ENCODE results near the gene ZMYM4.

ZMYM4 gene

DNA sequence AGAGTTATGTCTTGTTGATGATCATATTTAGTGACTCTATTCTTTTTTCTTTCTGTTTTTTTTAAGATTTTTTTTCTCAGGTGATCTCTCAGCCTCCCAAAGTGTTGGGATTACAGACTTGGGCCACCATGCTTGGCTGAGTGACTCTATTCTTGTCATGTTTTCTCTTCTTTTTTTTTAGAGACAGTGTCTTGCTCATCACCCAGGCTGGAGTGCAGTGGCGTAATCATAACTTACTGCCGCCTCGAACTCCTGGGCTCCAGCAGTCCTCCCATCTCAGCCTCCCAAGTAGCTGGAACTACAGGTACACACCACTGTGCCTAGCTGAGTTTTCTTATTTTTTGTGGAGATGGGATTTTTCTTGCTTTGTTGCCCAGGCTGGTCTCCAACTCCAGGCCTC, 36.9 kb downstream of the ZMYM4 start:
- no peak for DNase-seq
- Histone ChIP-seq H3K36me3 (peaks cover 0 to 10% (median 0%) of the 10 kb centered on the region in 3 donors), H3K27me3 (no peaks in the 10 kb centered on the region), H3K4me3 (no peak overlapping the region), H3K4me1 (peaks cover 0 to 31% (median 10%) of the 10 kb centered on the region in 4 donors), H3K9me3 (no peaks in the 10 kb centered on the region), H3K27ac (peak overlapping the region in 1 of 2 donors; percentile 12)
- intact Hi-C loops (cut with DNase I; ENCODE audit: low total_unique reads), result no loop called here
- TF ChIP-seq, protein P1, sequence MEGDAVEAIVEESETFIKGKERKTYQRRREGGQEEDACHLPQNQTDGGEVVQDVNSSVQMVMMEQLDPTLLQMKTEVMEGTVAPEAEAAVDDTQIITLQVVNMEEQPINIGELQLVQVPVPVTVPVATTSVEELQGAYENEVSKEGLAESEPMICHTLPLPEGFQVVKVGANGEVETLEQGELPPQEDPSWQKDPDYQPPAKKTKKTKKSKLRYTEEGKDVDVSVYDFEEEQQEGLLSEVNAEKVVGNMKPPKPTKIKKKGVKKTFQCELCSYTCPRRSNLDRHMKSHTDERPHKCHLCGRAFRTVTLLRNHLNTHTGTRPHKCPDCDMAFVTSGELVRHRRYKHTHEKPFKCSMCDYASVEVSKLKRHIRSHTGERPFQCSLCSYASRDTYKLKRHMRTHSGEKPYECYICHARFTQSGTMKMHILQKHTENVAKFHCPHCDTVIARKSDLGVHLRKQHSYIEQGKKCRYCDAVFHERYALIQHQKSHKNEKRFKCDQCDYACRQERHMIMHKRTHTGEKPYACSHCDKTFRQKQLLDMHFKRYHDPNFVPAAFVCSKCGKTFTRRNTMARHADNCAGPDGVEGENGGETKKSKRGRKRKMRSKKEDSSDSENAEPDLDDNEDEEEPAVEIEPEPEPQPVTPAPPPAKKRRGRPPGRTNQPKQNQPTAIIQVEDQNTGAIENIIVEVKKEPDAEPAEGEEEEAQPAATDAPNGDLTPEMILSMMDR (IDR thresholded peaks at IDR 0.05), result no peak

DNA sequence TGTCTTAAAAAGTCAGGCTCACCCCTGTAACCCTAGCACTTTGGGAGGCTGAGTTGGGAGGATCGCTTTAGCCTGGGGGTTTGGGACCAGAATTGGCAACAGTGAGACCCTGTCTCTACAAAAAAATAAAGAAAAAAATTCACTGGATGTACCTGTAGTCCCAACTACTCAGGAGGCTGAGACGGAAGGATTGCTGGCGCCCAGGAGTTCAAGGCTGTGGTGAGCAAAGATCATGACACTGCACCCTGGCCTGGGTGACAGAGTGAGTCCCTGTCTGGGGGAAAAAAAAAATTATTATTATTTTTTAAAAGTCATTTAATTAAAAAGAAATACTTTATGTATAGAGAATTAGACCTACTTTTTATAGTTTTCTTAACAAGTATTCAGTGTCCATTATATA, 47.1 kb downstream of the ZMYM4 start:
- Histone ChIP-seq H3K27me3 (no peaks in the 10 kb centered on the region), H3K27ac (no peak overlapping the region), H3K36me3 (peaks cover 0 to 7% (median 0%) of the 10 kb centered on the region in 3 donors), H3K9me3 (no peaks in the 10 kb centered on the region), H3K4me1 (peaks cover 0 to 15% (median 9%) of the 10 kb centered on the region in 4 donors), H3K4me3 (no peak overlapping the region)
- no peak for DNase-seq
- TF ChIP-seq, protein P1 (IDR thresholded peaks at IDR 0.05), result no peak
- intact Hi-C loops (cut with DNase I; ENCODE audit: low total_unique reads), result no loop called here

DNA sequence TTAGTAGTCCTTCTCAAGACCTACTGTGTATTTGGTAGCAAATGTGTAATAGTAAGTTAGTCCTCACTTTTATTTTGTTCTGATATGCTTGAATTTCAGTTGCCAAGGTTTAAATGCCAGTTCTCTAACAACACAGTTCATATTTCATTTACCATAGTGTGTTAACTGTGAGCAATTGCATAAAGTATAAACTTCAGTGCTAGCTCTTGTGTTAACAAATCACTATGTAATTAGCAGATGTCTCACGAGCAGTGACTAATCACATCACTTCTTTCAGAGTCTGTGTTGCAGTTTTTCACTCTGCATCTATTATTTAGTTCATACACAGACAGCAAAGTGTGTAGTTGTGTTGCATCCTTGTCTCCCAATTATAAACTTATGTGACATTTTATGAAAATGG, 47.8 kb downstream of the ZMYM4 start:
- Histone ChIP-seq H3K9me3 (no peaks in the 10 kb centered on the region), H3K27ac (no peak overlapping the region), H3K4me1 (peaks cover 0 to 17% (median 10%) of the 10 kb centered on the region in 4 donors), H3K36me3 (peaks cover 0 to under 1% (median 0%) of the 10 kb centered on the region in 3 donors), H3K4me3 (no peak overlapping the region), H3K27me3 (no peaks in the 10 kb centered on the region)
- no peak for DNase-seq
- TF ChIP-seq, protein P1 (IDR thresholded peaks at IDR 0.05), result no peak
- intact Hi-C loops (cut with DNase I; ENCODE audit: low total_unique reads), result no loop called here

DNA sequence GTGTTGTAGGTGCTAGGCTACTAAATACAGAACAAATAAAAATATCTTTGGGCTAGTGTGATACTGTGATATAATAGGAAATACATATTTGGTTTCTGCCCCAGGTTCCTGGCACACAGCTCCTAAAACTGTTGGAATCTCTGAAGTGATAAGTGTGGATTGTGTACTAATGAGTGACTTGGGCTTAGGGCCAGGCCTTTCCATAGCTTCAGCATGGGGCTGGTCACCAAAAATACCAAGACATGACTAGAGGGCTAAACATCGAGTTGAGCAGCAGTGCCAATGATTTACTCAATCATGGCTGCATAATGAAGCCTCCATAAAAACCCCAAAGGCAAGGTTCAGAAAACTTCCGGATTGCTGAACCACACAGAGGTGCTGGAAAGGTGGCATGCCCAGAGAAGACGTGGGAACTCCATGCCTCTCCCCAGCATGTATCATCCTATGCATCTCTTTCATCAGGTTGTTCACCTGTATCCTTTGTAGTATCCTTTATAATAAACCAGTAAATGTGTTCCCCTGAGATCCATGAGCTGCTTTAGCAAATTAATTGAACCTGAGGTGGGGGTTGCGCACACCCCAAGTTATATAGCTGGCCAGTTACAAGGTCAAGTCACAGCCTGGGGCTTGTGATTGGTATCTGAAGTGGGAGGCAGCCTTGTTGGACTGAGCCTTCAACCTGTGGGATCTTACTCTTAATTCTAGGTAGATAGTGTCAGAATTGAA, 51.6 kb downstream of the ZMYM4 start:
- no peak for DNase-seq
- Histone ChIP-seq H3K36me3 (no peaks in the 10 kb centered on the region), H3K9me3 (no peaks in the 10 kb centered on the region), H3K27ac (no peak overlapping the region), H3K27me3 (no peaks in the 10 kb centered on the region), H3K4me1 (peaks cover 0 to 29% (median 13%) of the 10 kb centered on the region in 4 donors), H3K4me3 (no peak overlapping the region)
- TF ChIP-seq, protein P1 (IDR thresholded peaks at IDR 0.05), result no peak
- intact Hi-C loops (cut with DNase I; ENCODE audit: low total_unique reads), result no loop called here

DNA sequence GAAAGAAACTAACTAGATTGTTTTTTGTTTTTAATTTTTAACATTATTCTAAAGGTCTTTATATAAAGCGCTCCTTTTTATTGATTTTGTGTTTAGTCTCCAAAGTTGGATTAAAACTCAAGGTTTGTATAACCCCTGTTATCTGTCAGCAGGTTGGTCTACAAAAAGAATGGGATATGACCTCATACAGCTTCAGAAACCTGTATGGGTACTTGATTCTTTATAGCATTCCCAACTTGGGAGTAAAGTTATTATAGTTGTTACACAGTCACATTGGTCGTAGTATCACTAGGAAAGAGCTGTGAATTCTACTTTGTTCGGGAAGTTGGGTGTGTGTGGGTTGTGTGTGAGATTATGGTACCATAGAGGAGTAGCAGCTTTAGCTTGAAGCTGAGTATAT, 52.4 kb downstream of the ZMYM4 start:
- intact Hi-C loops (cut with DNase I; ENCODE audit: low total_unique reads), result no loop called here
- no peak overlapping the region for H3K27ac ChIP-seq
- H3K4me1 ChIP-seq, result peaks cover 0 to 35% (median 13%) of the 10 kb centered on the region in 4 donors
- no peaks in the 10 kb centered on the region for H3K27me3 ChIP-seq
- no peaks in the 10 kb centered on the region for H3K36me3 ChIP-seq
- DNase-seq, result no peak
- no peaks in the 10 kb centered on the region for H3K9me3 ChIP-seq
- no peak overlapping the region for H3K4me3 ChIP-seq
- TF ChIP-seq, protein P1 (IDR thresholded peaks at IDR 0.05), result no peak

Data from tibial artery (tissue), 4 donors.